C1 segment of cervical spinal cord (tissue), 14 donors: Measurements from ENCODE around the gene SGPL1.
"Not testable (repeated sequence)": the region's sequence is repeated elsewhere in the genome, so short reads cannot be mapped to it uniquely, and the experiment has no call there.

Source experiments
- DNase-seq, 14 donors: peaks; one replicate each; lab custom pipeline; 2025; lab: John Stamatoyannopoulos, UW

The SGPL1 gene

GRCh38 chr10:70815504-70816219 lies at the start of gene SGPL1:
SGPL1 (plus strand) TSS chr10:70815948; CDS start chr10:70816854, 906 bp downstream.
- peak in 13 of 14 donors; percentile 30 to 91 (median 63) for DNase-seq

- not testable (repeated sequence) for DNase-seq
Observed at GRCh38 chr10:70768026-70768685, 47.6 kb upstream of the SGPL1 start.

GRCh38 chr10:70769121-70769520 lies 46.6 kb upstream of the SGPL1 start:
- DNase-seq: no peak

- no peak for DNase-seq
Observed at GRCh38 chr10:70770001-70770400, 45.7 kb upstream of the SGPL1 start.

- DNase-seq: not testable (repeated sequence)
Observed at GRCh38 chr10:70770516-70770915, 45.2 kb upstream of the SGPL1 start.

- no peak for DNase-seq
Observed at GRCh38 chr10:70771311-70772194, 44.2 kb upstream of the SGPL1 start.

GRCh38 chr10:70772627-70773026 lies 43.1 kb upstream of the SGPL1 start:
- no peak for DNase-seq

- DNase-seq: no peak
Observed at GRCh38 chr10:70773461-70773860, 42.3 kb upstream of the SGPL1 start.

- no peak for DNase-seq
Observed at GRCh38 chr10:70773965-70774809, 41.6 kb upstream of the SGPL1 start.

GRCh38 chr10:70774810-70775678 lies 40.7 kb upstream of the SGPL1 start:
- DNase-seq: no peak

GRCh38 chr10:70775679-70776454 lies 39.9 kb upstream of the SGPL1 start:
- no peak for DNase-seq

- DNase-seq: no peak
Observed at GRCh38 chr10:70776455-70777005, 39.2 kb upstream of the SGPL1 start.

- DNase-seq: no peak
Observed at GRCh38 chr10:70777063-70777875, 38.5 kb upstream of the SGPL1 start.

- DNase-seq: no peak
Observed at GRCh38 chr10:70778267-70778924, 37.4 kb upstream of the SGPL1 start.

GRCh38 chr10:70779088-70779487 lies 36.7 kb upstream of the SGPL1 start:
- peak in 1 of 14 donors; percentile 28 for DNase-seq

GRCh38 chr10:70779511-70780369 lies 36.0 kb upstream of the SGPL1 start:
- no peak for DNase-seq

GRCh38 chr10:70780370-70780760 lies 35.4 kb upstream of the SGPL1 start:
- DNase-seq: no peak
